RKO (cell line): ENCODE data around the gene PLXNA1.

Experiments
- DNase-seq: peaks from one replicate; pipeline ENCODE4 v3.0.0-alpha.2; 2016; ENCODE audit warnings: low spot score

Gene PLXNA1

DNA sequence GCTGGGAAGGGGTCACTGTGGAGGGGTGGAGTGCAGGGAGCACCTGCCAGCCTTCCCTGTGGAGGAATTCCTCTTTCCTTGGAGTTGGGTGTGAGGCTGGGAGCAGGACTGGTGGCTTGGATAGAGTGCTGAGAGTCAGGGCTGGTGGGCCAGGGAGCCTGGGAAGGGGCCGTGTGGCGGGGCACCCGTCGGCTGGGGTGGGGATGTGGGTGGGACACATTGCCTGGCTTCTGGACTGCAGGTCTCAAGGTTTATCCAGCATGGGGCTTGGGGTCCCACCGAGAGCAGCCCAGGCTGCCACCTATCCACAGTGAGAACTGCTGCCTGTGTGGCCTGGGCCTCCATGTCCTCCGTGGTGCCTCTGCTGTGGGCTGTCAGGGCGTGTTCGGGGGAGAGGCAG is 4.7 kb downstream of the PLXNA1 start:
- DNase-seq: no peak

DNA sequence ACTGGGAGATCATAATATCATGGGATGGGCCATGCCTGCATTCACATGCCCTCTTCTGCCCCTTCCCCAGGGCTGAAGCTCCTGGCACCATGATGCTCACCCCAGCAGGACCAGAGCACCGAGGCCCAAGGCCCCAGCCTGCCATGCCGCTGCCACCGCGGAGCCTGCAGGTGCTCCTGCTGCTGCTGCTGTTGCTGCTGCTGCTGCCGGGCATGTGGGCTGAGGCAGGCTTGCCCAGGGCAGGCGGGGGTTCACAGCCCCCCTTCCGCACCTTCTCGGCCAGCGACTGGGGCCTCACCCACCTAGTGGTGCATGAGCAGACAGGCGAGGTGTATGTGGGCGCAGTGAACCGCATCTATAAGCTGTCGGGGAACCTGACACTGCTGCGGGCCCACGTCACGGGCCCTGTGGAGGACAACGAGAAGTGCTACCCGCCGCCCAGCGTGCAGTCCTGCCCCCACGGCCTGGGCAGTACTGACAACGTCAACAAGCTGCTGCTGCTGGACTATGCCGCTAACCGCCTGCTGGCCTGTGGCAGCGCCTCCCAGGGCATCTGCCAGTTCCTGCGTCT is 5.6 kb downstream of the PLXNA1 start:
- DNase-seq: no peak

DNA sequence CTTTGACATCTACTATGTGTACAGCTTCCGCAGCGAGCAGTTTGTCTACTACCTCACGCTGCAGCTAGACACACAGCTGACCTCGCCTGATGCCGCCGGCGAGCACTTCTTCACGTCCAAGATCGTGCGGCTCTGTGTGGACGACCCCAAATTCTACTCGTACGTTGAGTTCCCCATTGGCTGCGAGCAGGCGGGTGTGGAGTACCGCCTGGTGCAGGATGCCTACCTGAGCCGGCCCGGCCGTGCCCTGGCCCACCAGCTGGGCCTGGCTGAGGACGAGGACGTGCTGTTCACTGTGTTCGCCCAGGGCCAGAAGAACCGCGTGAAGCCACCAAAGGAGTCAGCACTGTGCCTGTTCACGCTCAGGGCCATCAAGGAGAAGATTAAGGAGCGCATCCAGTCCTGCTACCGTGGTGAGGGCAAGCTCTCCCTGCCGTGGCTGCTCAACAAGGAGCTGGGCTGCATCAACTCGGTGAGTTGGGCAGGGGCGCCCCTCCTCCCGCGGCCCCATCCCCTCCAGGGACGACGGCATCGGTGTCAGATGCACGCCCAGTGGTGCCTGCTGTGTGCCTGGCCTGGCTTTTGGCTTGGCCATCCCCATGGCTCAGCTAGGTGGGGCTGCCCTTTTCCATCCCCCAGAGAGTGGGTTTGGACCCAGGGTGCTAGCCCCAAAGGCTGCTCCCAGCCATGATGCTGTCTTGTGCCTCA is 6.6 kb downstream of the PLXNA1 start:
- no peak for DNase-seq

DNA sequence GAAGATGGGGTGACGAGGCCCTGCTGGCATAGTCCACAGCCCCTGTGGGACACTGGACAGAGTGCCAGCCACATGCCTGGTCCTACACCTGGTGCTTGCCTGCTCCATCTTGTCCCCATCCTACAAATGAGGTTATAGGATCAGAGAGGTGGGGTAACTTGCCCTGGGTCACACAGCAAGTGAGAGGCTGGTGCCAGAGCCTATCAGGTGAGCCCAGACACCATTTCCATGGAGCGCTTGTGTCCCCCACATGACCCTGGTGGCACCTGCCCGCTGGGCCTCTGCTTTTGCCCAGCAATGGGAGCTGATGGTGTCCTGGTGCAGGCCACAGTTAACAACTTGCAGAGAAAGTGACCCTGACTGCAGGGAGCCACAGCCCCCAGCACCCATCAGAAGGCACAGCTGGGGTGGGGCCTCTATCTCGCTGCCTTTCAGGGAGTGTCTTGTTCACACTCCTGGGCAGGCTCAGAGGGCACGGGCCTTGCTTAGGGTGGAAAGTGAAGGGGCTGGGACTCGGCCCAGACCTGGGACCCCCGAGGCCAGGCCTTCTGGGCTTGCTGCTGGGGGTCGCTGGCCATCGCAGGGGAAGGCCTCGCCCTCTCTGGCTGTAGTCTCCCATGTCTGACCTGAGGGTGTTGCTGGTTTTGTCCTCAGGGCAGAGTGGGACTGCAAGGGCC is 7.2 kb downstream of the PLXNA1 start:
- no peak for DNase-seq

DNA sequence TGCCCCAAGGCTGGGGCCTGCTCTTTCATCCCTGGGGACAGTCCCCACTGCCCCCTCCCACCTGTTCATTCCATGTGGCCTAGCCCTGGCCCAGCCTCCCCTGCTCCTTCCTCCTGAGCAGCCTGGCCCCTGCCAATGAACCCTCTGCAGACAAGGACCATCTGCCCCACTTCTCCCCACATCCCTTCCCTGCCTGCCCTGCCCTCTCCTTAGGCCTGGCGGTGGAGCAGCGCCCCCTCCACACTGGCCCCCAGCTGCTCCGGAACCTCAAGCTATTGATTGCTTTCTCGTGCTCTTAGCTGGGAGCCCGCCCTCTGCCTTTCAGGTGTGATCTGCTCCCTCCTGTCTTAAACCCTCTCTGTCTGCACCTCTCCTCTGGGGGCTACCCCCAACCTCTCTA is 8.0 kb downstream of the PLXNA1 start:
- DNase-seq: no peak

DNA sequence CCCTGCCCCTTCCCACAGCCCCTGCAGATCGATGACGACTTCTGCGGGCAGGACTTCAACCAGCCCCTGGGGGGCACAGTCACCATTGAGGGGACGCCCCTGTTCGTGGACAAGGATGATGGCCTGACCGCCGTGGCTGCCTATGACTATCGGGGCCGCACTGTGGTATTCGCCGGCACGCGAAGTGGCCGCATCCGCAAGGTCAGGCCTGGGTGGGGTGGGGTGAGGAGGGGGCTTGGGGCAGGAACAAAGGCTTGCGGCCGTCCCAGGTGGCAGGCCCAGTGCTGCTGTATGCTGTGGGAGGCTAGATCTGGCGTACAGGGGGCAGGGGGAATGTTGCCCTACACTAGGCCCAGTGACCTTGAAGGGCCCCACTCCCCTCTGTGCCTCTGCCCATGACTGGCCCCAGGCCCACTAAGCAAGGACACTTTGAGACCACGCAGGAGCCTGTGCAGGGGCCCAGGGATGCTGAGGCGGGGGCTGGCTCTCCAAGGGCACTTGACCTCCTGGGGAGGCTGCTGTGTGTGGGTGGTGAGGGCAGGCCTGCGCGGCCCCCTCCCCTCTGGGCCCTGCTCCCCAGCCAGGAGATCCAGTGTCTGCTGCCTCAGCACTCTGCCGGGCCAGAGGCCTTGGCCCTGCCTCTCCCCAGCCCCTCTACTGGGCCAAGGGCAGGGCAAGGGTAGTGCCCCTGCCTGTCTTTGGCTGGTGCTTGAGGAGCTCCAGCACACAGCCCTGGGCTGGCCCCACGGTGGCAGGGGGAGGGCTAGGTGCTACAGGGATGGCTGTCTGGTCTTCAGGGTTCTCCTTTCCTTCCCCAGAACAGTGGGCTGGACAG is 8.7 kb downstream of the PLXNA1 start:
- no peak for DNase-seq

DNA sequence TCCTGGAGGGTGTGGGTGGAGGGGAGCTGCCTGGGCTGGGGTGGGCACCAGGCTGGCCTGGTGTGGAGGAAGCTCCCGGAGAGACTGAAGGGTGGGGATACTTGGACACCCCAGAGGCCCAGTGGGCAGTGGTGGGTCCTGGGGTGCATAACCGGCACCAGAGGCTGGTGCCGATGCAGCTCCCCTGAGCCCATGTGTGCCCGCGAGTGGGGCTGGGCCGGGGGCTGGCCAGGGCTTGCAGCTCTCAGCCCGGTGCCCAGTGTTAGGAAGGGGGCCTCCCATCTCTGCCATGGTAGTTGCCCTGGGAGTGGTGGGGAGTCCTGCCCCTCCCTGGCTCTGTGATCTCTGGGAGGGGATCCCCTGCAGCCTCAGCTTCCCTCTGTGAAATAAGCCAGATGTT is 9.3 kb downstream of the PLXNA1 start:
- DNase-seq: no peak

DNA sequence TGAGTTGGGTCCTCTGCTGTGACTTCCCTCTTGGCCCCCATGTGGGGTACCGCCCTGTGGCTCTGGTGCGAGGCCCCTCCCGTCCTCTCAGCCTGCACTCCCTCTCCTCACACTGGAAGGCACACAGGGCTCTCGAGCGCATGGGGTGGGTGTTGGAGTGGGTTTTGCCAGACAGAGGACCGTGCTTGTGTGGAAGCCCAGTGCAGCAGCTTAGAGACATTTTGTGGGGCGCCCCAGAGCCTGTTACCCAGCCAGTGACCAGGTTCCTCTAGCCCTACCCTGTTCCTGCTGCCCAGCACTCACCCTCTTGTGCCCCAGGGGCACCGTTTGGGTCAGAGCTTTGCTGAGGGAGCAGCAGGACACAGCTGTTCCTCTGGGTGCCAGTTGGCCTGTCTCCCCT is 9.9 kb downstream of the PLXNA1 start:
- DNase-seq: no peak

DNA sequence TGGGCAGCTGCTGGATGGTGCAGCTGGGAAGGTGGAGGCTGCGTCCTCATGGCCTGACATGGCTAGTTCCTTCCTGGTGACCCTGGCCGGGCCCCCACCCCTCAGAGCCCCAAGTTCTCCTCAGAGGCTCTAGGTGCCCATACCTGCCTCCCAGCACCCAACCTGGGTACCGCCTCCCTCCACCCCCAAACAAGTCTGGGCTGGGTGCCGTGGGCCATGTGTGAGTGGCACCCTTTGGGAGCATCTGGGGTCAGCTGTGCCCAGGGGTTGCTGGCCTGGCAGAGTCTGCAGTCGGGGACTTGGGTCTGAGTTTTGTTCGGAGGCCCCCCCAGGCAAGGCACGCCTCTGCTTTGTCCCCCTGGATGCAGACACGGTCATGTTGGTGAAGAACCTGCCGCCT is 10.5 kb downstream of the PLXNA1 start:
- DNase-seq: no peak

DNA sequence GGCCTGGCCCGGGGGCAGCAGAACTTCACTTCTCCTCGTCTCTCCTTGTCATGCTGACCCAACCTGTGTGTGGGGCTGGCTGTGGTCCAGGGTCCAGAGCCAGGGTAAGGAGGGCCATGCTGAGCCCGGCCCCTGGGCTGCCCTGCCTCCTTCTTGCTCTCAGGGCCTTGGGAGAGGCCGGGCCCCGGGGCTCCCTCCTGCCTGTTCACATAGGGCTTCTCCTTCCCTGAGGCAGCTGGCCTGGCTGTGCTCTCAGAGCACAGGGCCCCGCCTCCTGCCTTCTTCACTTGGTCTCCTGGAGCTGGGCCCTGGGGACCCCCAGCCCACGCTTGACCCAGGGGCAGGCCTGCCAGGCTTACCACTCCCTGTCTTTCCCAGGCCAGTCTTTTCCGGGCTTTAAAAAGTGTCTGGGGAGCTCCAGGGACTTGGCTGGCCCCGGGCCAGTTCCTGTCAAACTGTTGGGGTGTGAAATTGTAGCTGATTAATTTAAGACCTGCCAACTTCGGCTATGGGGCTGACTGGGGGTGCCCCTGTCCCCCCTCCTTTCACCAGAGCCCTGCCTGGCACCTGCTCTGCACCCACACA is 11.8 kb downstream of the PLXNA1 start:
- DNase-seq: no peak

DNA sequence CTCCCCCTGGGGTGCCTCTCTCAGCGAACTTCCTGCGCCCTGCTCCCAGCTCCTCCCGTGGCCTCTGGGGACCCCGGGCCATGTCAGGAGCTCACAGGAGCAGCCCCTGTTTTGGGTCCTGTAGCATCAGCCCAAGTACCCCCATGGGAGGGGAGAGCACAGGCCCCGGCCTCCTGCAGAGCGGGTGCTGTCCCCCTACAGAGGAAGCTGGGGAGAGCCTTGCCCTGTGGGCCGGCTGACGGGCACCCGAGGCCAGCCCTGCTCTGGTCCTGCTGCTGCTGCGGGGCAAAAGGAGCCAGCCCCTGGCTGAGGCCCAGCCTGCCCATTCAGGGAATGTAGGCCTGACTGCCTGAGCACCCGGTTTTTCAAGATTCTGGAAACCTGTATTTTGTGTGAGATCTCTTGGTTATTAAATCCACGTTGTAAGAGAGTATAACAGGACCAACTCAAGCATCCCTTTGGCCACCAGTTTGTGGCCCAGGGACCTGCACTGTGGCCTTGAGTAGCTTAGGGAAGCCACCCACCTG is 12.4 kb downstream of the PLXNA1 start:
- no peak for DNase-seq

DNA sequence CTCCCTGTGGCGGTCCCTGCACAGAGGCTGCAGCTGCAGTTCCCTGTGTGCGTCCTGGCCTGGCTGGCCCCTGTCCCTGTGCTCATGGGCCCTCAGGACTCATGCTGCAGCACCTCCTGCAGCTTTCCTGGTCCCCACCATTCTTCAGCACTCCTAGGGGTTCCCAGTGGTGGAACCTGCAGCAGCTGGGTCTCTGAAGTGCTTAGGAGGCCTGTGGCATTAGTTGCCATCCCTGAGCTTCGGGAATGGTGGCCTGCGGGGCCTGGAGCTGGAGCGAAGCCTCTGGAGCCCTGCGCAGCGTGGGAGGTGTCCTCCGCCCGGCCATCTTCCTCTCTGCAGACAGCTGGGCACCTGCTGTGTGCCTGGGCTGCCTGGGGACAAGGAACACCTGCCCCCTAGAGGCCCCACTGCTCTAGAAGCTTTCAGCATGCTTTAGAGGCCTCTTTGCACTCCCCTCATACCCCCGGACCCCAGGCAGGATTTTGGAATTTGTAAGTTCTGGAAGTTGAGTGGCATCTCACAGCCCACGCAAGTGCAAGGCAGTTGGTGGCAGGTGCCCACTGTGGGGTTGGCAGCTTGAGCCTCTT is 13.1 kb downstream of the PLXNA1 start:
- DNase-seq: no peak

DNA sequence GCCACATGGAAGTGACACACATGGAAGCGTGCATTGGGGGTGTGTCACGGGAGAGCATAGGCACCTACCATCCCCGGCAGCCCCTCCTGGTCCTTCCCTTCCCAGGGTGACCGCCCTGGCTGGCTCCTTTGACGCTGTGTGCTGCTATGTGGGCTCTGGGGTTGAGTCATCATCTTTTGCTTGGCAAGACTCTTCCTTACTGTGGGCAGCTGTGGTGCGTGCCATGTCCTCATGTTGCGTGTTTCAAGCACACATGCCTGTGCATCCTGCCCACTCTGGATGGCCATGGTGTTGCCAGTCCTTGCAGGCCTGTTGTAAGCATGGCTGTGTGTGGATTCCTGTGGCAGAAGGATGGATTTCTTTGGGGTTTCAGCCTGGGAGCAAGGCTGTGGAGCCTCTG is 14.0 kb downstream of the PLXNA1 start:
- no peak for DNase-seq

DNA sequence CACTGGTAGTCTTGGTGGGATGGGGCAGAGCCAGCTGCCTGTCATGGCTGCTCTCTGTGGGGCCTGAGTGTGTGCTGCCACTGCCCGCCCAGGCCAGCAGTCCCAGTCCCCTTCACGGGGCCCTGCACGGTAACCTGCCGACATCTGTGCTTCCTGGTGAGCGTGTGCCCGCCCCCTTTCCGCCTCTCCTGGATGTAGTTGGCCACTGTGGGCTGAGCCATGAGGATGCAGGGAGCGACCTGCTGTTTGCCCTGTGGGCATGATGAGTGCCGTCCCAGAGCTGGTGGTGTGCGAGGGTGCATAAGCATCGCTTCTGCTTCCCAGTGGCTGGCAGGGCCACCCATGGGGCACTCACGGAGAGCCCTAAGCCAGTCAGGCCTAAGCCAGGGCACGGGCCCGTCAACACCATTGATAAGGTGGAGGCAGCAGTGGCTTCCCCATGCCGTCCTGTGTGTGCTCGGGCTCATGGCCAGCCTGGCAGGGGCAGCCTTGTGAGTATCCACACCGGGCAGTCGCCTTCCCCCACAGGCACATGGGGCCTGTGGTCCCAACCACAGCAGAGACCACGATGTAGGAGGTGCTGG is 14.6 kb downstream of the PLXNA1 start:
- DNase-seq: no peak

DNA sequence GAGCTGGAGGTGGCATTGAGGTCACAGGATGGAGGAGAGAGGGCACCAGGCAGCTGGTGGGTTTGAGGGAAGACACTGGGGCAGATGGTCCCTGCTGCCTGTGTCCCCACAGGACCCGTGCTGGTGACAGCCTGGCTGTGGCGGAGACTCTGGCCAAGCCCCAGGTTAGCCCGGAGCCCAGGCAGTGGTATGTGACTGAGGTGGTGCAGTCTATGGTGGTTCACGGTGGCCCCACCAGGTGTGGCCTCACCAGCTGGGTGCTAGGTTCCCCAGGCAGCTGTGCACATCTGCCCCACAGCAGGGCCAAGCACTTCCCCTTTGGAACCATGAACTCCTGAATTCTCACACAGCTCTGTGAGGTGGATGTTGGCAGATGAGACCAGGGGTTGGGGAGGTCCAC is 15.4 kb downstream of the PLXNA1 start:
- no peak for DNase-seq

DNA sequence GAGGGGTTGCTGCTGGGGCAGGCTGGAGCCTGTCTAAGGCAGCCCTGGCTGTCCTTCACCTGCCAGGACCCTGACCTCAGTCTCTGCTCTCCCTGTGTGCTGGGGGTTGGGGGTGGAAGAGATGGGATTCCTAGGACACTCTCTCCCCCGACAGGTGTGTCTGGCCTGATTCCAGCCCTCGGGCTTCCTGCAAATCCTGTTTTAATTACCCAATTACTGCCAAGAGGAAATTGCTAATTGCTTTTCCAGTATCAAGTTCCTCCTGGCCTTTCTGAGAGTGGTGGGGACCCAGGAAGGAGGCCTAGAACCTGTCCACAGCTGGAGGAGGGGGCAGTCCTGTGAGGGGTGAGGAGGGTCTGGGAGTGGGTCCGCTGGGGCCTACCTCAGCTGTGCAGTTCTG is 15.8 kb downstream of the PLXNA1 start:
- no peak for DNase-seq

DNA sequence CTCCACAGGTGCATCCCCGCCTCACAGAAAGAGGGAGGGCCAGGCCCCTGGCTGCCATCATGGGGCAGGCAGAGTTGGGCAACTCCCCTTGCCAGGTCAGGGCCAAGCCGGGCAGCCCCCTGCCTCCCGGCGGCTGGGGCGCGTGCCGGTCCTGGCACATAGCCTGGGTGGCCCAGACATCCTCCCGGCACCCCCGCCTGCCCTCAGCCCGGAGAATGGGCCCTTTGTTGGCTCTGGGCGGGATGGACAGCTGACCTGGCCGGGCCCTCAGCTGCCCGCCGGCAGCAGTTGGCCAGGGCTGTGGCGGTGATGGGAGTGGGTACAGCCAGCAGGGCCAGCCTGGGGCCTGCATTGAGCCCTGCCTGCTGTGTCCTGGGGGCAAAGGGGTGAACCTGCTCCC is 16.5 kb downstream of the PLXNA1 start:
- no peak for DNase-seq

DNA sequence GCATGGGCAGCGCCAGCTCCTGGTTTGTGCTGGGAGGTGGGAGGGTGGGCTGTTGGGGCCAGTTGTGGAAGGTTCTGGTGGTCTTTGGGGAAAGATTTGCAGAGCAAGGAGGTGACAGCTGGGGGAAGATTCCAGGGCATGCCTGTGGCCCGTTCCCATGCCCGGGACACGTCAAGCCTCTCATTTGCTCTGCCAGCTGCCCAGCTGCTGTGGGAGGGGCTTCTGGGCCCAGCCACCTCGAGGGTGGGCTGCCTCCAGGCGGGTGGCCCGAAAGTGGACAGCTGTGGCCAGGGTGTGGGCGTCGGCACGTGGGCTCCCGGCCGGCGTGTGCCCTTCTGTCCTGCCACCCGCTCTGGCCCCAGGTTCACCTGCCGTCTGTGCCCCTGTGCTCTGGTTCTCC is 17.2 kb downstream of the PLXNA1 start:
- DNase-seq: no peak

DNA sequence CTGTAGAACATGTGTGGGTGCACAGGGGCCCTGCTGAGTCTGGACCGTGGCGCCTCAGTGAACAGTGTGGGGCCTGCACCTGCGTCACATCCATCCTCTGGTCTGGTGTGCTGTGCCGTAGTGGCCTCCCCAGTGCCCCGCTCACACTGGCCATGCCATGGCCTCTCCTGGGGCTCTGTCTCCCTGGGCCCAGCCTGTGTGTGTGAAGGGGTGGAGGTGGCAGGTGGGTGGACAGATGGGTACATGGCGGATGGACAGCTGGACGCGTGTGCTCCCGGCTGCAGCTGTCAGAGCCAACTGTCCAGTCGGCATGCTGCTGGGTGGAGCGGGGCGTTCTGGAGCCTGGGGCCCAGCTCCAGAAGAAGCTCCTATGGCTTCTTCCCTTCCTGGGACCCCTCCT is 17.8 kb downstream of the PLXNA1 start:
- no peak for DNase-seq

DNA sequence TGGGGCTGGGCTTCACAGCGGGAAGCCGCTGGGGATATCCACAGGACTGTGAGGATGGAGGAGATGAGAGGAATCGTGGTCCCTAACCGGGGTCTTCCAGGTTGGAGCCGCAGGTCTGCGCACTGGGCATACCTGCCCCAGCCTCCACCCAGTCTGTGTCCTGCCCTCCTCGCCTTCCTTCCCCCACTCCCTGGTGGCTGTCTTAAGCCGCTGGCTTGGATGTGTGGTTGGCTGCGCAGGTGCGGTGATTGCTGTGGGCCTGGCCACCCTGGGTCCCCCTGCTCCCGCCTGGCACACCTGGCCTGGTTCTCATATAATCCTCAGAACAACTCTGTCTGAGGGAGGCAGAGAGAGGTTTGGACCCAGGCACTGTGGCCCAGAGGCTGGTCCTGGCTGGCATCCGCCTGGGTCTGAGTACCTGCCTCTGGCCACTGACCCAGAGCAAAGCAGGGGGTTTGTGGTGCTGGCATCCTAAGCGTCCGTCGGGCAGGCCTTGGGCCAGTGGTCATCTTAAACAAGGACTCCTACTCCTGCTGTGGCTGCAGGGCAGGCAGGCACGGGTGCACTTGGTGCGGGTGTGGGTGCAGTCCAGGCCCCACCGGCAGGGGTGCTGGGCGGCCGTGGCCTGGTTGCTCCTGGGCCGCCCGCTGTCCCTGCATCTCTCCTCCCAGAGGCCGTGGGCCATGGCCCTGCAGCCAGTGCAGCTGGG is 18.7 kb downstream of the PLXNA1 start:
- DNase-seq: no peak
